ENCODE measurements around the gene BRCA1. TPM values are rescaled to one million over a fixed set of nuclear protein-coding genes. Genes with fewer than 3 reads are reported as not detected.
"Not testable (repeated sequence)": the region's sequence is repeated elsewhere in the genome, so short reads cannot be mapped to it uniquely, and the experiment has no call there.

The BRCA1 gene
- total RNA-seq, 2 donors from 2014 or later: 4.6 to 5.9 TPM

DNA sequence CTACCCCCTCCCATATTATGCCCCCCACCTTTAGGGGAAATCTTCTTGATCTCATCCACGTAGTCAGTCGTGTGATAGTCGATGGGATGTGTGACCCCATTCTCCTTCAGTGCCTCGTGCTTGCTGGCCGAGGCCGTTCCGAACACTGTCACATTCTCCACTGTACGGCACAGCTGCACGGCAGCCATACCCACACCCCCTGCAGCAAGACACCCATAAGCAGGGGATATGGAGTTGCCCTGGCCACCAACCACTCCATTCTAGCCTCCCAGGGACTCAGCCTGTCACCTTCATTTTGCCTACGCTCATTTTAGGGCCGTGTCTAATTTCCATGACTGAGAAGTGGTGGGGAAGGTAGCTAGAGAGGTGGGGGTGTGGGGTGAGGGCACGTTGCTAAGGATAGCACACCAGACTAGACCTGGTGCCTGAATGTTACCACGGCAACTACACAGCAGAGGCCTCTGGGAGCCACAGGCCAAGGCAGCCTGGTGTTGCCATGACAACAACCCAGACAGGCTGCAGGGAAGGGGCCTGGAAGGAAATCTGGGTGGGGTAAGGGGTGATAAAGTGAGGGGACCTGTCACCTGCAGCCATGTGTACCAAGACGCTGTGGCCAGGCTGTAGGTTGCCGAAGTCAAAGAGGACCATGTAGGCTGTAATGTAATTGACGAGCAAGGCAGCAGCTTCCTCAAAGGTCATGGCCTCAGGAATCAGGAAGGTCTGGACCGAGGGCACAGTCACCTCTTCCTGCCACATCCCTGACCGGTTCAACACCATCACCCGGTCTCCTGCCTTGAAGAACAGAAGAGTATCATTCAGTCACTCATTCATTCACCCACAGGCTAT lies 106.9 kb downstream of the BRCA1 start:
- DNase-seq (ENCODE audit: low spot score): no peak
- intact Hi-C loops (cut with DNase I): loop anchor here in 1 of 2 donors (10.0 kb wide), 1 partner anchor 157 kb away; the partner anchor contains the start of gene NBR1

DNA sequence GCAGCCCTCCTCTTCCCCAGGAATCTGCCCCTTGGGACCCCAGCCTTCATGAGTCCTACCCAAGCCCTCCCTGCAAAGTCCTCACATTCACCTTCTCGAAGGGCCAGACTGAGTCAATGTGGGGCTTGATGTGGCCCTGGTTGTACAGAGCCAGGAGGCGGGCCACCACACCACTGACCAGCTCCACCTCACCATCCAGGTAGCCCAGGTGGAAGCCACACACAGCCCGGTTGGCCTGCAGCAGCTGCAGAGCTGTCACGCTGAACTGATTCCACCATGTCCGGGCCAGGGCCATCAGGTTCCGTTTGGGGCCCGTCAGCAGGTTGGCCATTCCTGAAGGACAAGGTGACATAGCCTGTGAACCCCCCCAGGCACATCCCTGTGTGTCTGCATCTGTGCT lies 108.9 kb downstream of the BRCA1 start:
- DNase-seq (ENCODE audit: low spot score): no peak
- intact Hi-C loops (cut with DNase I): loop anchor here in 1 of 2 donors (10.0 kb wide), 1 partner anchor 159 kb away; the partner anchor contains the start of gene NBR1

DNA sequence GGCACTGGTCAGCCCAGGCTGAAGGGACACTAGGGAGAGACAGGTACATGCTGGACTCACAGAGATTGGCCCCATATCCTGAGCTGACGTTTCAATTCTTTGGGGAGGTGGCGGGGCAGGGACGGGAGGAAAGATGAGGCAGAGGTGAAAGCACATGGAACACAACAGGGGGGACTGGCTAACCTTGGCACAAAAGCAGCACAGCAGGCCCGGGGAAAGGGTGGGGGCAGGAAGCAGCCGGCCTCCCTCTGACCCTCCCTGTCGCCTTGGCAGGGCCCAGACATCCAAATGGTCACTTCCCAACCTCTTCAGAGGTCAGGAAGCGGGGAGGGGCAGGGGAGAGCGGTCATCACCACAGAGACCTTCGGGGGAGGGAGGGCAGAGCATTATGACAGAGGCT lies 109.6 kb downstream of the BRCA1 start:
- intact Hi-C loops (cut with DNase I): loop anchor here in 1 of 2 donors (10.0 kb wide), 1 partner anchor 159 kb away; the partner anchor contains the start of gene NBR1
- peak; percentile 92 for DNase-seq (ENCODE audit: low spot score)

DNA sequence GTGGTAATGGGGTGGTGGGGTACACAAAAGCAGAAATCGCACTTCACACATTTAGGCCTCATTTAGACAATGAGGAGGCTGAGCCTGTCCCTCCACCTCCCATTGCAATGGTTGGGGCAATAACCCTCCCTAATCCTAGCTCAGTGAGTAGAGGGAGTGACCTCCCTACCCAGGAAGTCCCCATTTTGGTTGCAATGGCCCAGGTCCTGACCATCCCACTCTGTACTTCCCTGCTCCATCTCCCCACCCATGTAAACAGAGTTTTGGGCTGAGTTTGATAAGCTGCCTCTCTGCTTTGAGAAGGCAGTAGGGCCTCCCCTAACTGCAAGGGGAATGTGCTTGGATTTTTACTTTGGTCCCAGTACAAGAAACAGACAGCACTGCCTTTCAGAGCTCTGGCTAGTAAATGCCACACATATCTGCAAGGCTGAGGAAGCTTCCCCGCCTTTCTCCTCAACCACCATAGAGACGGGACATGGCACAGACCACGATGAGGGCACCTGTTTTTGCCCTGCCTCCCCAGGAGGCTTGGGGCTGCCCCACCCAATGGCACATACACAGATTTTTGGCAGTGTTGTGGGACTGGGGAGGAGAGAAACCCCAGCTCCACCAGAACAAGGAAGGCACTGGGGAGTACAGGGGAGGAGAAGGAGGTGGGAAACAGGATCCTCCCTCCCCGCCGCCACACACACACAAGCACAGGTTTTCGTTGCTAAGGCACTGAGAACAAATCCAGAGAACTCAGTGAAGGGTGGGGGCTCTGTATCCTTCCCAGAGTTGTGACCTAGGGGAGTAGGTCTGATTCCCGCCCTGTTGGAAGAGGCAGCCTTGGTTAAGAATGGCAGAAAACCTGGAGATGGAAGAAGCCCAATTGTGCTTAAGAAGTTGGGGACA lies 110.3 kb downstream of the BRCA1 start:
- intact Hi-C loops (cut with DNase I): loop anchor here in 1 of 2 donors (10.0 kb wide), 1 partner anchor 160 kb away; the partner anchor contains the start of gene NBR1
- no peak for DNase-seq (ENCODE audit: low spot score)

DNA sequence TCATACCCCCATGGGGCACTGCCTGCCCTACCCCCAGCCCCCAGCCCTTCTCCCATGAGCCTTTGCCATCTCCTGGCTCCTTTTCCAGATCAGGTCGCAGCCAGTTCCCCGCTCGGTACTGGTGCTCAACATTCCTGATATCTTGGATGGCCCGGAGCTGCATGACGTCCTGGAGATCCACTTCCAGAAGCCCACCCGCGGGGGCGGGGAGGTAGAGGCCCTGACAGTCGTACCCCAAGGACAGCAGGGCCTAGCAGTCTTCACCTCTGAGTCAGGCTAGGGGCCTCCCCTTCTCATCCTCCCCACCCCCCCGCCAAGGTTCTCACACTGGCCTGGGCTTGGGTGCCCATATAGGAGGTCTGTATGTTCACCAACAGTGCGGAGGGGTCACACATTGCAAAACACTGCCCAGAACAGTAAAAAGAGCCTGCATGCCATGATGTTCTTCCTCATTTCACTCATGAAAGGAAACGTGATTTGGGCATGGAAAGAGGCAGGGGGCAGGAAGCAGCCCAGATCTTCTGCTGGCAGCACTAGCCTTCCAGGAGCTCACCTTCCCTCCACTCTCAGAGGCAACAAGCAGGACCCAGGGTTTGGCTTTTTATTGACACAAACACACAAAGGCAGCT lies 111.0 kb downstream of the BRCA1 start:
- no peak for DNase-seq (ENCODE audit: low spot score)
- intact Hi-C loops (cut with DNase I): loop anchor here in 1 of 2 donors (10.0 kb wide), 1 partner anchor 161 kb away; the partner anchor contains the start of gene NBR1

DNA sequence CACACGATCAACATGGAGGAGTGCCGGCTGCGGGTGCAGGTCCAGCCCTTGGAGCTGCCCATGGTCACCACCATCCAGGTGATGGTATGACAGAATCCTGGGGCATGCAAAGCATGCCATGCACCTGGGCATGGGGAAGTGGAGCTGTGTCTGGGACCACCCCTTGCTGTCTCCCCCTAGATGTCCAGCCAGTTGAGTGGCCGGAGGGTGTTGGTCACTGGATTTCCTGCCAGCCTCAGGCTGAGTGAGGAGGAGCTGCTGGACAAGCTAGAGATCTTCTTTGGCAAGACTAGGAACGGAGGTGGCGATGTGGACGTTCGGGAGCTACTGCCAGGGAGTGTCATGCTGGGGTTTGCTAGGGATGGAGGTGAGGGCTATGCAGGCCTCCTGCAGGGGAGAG lies 111.9 kb downstream of the BRCA1 start:
- no peak for DNase-seq (ENCODE audit: low spot score)
- intact Hi-C loops (cut with DNase I): loop anchor here in 1 of 2 donors (10.0 kb wide), 1 partner anchor 162 kb away; the partner anchor contains the start of gene NBR1

DNA sequence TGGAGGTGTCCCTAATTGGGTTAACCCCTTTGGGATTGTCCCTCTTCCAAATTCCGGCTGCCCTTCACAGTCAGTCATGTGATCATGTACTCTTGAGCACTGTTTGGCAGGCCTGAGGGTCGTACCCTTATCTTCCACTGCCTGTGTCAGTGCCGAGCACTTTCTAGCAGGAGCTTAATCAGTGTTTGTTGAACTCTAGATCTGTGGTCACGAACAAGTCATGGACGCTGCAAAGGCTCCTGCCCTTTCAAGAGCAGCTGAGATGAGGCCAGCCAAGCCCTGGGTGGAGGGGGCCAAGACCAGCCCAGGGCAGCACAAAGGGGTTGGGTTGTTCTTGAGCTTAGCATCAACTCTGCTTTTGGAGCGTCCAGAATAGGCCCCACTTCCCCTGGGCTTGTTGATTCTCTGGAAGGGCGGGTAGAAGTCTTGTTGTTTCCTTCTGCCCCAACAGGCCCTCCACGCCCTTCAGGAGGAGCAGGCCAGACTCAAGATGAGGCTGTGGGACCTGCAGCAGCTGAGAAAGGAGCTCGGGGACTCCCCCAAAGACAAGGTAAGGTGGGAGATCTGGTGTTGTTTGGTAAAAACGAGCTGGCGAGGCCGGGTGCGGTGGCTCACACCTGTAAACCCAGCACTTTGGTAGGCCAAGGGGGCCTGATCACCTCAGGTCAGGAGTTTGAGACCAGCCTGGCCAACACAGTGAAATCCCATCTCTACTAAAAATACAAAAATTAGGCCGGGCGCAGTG lies 113.3 kb downstream of the BRCA1 start:
- DNase-seq (ENCODE audit: low spot score): peak; percentile 83
- intact Hi-C loops (cut with DNase I): loop anchor here in 1 of 2 donors (10.0 kb wide), 1 partner anchor 163 kb away; the partner anchor contains the start of gene NBR1

DNA sequence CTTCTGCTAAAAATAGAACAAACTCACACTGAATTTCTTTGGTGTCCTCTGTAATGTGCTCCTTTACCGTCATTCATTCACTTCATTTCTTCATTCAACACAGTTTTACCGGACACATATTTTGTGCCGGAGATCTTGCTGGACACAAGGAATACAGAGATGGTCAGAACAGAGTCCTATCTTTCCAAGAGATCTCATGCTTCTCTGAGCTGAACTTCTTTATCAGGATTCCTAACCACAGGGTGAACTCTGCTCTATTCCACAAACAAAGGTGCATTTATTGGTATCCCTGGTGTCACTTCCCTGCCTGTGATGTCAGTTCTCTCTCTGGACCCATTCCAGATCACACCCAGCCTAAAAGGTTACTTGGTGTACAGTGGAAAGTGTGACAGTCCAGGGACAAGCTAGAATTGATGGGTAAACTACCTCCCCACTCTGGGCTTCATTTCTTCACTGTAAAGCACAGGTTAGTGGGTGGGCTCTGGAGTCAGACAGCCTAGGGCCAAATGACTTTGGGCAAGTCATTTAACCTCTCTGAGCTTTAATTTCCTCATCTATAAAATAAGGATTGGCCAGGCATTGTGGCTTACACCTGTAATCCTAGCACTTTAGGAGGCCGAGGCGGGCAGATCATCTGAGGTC lies 114.4 kb downstream of the BRCA1 start:
- no peak for DNase-seq (ENCODE audit: low spot score)
- intact Hi-C loops (cut with DNase I): loop anchor here in 1 of 2 donors (10.0 kb wide), 1 partner anchor 164 kb away; the partner anchor contains the start of gene NBR1

DNA sequence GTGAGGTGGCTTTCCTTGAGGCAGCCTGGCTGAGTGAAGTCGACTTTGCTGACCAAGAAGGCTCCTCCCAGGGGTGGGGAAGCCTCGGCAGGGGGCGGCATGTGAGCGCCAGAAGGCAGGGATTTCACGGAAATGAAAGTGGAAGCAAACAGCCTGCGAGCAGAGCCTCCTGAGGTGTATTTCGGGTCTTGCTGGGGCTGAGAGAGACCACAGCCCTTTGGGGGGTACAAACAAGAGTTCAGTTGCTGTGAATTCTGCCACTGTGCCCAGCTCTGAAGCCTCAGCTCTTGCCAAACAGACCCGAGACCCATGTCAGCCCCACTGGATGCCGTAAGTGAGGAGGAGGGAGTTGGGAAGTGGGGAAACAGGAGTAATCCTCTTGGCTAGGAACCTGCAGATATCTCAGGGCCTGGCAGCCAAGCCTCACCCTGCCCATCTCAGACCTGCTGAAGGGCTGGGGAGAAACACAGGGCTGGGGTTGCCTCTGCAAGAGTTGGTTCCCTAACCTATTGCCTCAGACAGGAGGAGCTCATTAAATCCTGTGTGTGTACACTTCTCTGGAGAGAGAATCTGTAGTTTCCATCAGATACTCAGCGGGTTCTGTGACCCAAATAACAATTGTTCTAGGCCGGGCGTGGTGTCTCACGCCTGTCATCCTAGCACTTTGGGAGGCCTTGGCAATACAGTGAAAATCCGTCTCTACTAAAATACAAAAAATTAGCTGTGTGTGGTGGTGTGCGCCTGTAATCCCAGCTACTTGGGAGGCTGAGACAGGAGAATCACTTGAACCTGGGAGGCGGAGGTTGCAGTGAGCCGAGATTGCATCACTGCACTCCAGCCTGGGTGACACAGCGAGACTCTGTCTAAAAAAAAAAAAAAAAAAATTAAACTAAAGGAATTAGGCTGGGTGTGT lies 118.3 kb downstream of the BRCA1 start, which contains the start of gene IFI35:
TSS of gene IFI35 (plus strand) at position 146 of the 913 bp plus-strand sequence. CDS start at position 310, 164 bp downstream.
- intact Hi-C loops (cut with DNase I): no loop called here
- DNase-seq (ENCODE audit: low spot score): peak; percentile 95

DNA sequence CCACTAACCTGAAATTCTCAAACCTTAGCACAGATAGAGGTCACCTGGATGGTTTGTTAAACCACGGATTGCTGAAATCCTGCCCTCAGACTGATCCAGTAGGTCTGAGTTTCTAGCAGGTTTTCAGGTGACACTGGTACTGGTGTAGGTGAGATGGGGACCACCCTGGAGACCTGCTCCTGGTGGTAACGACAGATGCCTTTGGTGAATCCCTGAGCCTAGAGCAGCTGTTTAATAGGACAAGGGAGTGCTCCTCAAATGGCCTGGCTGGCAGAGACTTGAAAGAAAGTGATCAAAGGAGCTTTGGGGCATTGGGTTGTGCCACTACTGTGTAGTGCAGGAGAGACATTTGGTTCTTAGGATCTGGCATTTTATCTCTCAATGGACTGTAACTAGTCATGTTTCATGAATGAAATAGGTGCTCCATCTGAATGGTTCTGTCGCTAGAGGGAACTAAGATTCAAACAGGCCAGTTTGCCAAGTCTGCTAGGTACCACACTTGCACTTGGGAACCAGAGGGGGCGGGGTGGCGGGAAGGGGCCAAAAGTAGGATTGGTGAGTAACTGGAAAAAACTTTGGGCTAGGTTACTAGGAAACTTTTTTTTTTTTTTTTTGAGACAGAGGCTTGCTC lies 121.5 kb downstream of the BRCA1 start:
- peak; percentile 79 for DNase-seq (ENCODE audit: low spot score)
- intact Hi-C loops (cut with DNase I): no loop called here

DNA sequence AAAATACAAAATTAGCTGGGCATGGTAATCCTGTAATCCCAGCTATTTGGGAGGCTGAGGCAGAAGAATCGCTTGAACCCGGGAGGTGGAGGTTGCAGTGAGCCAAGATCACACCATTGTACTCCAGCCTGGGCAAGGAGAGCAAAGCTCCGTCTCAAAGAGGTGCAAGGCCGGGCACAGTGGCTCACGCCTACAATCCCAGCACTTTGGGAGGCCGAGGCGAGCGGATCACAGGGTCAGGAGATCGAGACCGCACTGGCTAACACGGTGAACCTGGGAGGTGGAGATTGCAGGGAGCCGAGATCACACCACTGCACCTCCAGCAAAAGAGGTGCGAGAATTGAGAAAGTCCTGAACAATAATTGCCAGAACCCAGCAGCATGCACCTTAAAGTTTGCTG lies 124.3 kb downstream of the BRCA1 start:
- intact Hi-C loops (cut with DNase I): not testable (repeated sequence)
- DNase-seq (ENCODE audit: low spot score): peak; percentile 65

DNA sequence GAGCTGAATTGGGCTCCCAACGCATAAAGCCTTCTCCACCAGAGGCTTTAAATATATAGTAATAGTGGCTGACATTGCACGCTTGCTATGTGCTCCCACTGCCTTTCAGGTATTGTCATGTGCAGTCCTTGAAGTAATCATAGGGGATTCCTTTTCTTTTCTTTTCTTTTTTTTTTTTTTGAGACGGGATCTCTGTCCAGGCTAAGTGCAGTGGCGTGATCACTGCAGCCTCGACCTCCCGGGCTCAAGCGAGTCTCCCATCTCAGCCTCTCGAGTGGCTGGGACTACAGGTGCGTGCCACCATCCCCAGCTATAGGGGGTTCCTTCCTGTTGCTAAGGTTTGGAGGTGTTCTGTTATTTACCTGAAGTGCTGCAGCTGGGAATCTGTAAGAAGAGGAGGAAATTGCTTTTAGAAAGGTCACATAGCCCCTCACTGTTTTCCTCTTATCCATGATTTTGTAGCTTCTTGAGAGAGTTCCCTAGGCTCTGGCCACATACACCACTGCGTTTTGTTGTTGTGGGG lies 126.1 kb downstream of the BRCA1 start:
- intact Hi-C loops (cut with DNase I): no loop called here
- DNase-seq (ENCODE audit: low spot score): no peak

DNA sequence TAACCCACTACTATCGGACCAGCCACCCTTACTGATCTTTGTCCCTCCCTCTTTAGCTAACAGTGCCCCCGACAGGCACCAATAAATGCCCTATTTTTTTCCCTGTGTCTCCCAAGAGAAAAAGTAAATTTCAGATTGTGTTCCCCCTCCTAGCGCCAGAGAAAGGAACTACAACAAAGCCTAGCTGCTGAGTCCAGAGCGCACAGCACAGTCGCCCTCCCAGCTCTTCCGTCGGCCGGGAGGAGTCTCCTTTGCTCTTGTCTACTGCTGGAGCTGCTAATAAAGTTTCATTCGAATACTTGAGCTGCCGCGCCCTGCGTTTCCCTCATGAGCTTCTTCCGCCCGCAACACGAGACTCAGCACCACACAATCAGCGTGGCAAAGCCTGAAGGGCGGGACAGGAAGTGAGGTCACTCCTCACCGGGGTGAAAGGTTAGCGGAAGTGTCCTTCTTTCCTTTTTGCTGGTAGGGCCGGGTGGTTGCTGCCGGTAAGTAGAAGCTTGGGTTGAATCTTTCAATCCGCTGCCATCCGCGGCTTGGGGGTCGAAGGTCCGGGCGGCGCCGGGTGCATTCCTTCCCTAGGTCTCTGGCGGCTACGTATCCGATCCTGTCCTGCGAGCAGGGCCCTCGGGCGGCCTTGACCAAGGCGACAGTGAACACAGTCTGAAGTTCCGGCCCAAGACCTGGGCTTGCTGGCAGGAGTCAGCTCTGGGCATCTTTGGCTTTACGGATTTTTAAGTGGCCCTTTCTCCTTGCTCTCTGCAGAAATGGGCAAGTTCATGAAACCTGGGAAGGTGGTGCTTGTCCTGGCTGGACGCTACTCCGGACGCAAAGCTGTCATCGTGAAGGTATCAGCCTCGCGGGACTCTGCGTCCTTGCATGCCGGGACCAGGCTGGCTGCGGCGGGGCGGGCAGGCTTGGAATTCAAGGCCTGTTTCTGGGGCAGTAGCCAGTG lies 126.9 kb downstream of the BRCA1 start, which contains the start of gene RPL27:
TSS of gene RPL27 (plus strand) at position 436 of the 955 bp plus-strand sequence. CDS start at position 768, 332 bp downstream.
- DNase-seq (ENCODE audit: low spot score): peak; percentile 99
- intact Hi-C loops (cut with DNase I): no loop called here

DNA sequence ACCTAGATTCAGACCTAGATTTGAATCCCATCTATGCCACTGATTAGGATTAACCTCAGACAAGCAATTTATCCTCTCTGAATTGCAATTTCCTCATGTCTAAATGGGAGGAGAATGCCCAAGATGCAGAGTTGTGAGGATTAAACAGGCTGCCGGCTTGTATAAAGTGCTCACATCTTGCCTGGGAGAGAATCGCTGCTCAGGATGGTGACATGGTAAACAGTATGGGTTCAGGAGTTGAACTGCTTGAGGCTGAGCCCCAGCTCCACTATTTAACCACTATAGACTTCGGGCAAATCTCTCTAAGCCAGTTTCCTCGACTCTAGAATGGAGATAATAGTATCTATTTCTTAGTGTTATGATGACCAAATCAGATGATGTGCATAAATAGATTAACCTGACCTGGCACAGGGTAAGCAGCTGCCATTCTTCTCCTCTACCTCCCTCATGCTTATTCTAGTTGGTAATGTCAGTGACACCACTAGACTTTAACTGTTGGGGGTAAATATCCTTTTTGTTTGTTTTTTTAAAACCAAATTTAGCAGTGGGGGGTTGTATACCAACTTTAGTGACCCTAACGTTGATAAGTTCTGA lies 127.7 kb downstream of the BRCA1 start:
- no peak for DNase-seq (ENCODE audit: low spot score)
- intact Hi-C loops (cut with DNase I): no loop called here
